HG03457 (cell line): Measurements from ENCODE around the gene GPAT3.

Experiments used
- ATAC-seq: cut with Tn5 transposase; IDR thresholded peaks from one replicate; pipeline ENCODE4 v1.9.1; 2021; ENCODE audit warnings: moderate number of reproducible peaks; ENCODE audit not compliant: unreplicated experiment

GPAT3 gene

DNA sequence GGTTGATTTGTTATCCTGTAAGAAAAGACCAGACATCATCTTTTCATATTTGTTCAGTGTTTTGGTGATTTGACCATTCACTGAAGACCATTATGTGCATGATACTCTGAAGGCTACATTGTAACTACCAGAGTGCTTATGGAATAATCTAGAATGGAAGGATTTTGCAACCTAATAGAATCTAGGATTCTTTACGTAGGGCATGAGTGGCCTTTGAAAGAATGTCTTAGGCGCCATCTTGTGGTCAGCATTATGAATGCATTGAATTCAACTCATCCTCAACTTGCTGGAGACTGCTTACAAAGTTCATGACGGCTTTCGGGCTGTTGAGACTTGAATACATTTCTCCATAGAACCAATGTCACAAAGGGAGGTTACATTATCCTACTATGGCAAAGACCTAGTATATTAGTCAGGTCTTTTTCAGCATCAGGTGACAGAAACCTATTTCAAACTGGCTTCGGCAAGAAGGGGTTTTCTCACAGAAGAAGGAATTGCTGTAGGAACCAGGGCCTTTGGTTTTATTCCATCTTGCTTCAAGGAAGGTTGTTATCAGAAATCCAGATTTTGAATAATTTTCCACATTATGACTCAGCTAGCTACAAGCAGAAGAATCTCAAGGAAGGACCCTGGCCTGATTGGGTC, 104.1 kb downstream of the GPAT3 start:
- ATAC-seq = no peak

DNA sequence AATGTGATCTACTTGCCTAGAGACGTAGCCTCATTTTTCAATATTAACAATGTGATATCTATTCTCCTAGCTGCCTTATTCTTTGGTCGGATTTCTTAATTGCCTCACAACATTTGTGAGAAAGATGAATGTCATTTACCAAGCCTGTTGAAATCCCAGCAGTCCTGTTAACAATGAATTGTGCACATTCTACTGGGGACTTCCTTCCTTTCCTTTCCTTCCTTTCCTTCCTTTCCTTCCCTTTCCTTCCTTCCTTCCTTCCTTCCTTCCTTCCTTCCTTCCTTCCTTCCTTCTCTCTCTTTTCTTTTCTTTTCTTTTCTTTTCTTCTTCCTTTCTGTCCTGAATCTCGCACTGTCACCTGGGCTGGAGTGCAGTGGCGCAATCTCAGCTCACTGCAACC, 107.1 kb downstream of the GPAT3 start:
- no peak for ATAC-seq

DNA sequence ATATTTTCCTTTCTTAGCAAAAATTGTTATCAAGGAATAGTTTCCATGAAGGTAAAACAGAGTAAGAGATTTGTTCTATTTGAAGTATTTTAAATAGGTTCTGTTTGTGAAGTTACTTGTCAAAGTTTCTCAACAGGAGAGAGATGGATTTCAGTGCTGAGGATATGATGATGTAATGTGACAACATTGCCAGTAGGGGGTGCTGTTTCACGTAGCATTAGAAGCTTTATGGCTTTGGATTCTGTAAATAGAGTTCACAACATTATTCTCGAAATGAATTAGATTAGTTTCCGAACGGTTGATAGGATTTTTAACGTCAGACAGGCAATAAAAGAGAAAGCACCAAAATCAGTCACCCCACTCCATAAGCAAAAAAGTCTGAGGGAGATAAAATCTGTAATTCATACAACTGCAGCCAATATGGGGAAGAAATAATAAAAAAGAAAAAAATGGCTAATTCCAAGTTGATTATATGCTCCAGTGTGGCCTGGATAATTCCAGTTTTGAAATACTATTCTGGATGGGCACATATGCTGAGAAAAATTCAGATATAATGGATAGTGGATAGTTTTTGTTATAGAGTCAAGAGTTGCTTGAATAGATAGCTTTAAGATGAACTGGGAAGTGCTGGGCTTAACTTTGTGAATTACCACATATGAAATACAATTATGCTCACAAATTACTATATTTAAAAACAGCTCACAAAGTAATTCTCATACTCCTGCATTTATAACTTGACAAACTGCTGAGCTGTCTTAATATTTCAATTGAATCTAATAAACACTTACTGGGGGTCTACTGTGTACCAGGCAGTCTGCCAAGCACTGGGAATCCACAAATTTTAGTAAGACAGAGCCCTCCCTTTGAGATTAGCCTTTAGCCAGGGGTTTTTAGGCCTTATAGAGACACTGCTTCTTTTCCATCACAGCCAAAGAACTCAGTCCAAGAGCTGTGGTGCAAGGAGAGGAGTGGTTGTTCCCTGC, 109.1 kb downstream of the GPAT3 start:
- ATAC-seq = no peak

DNA sequence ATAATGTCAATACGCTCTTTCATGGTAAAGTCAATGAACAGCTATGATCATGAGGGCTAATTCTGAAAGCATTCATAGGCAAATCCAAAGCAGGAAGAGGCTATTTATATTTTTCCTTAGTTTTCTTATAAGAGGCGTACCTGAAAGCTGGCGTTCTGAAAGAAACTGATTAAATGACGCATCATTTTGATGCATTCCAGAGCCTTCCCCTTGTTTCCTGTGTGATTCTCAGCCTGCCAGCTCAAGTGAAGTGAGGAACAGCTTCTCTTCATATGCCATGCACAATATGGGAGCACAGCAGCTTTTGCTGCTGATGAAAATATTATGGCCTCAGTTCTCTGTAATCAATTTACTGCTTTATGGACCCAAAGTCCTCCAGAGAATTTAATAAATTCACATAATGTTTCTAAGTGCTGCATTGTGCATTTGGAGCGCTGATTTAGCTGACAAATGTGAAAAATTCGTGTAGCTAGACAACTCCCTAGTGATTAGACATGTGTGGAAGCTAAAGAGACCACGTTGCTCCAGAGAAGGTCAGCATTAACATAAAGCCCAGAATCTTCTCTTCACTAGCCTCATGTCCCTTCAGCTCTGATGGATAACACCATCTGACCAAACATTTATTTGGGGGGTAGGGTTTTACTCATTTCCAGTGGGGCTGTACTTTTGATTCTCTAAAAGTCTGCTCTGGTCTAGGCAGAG, 110.8 kb downstream of the GPAT3 start:
- no peak for ATAC-seq

DNA sequence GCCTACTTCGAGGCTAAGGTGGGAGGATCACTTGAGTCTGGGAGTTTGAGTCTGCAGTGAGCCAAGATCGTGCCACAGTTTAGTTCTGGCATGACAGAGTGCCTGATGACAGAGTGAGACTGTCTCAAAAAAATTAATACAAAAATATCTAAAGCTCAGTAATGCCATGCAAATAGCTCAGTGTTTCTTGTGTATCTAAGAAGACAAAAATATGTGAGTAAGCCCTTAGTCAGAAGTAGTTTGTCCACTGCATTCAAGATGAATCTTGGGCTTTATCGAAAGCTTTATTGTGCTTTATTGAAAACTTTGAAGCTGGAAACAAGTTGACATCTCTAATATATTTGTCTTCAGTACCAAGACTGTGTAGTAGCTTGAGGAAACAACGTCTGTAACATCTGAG, 115.9 kb downstream of the GPAT3 start:
- ATAC-seq = no peak
